Body of pancreas (tissue), 4 donors: ENCODE measurements around the gene ALG5. TPM values are rescaled to one million over a fixed set of nuclear protein-coding genes. Genes with fewer than 3 reads are reported as not detected.

Experiments
- ATAC-seq: fragments of 150-250 bp; one replicate; pipeline ENCODE4 v1.9.1; 2016
- DNase-seq, 4 donors: peaks; one replicate each; pipeline ENCODE4 v3.0.0-alpha.2; 2019
- H3K27ac ChIP-seq, 4 donors: fragments of 200-600 bp; sonication (generic); 1 replicate in 3 of 4; 2 replicates in 1 of 4; pipeline versions ENCODE4 v1.5.1 to v1.6.1; 2016 to 2019; ENCODE audit warnings: mild to moderate bottlenecking in 1 of 4, mixed read lengths in 1 of 4, moderate library complexity in 1 of 4
- H3K27me3 ChIP-seq, 2 donors: fragments of 200-600 bp; sonication (generic); one replicate each; pipeline ENCODE4 v1.6.0; 2016; ENCODE audit warnings: mild to moderate bottlenecking in 1 of 2
- H3K36me3 ChIP-seq, 2 donors: fragments of 200-600 bp; sonication (generic); replicated peaks in 1 of 2; 2 replicates each; pipeline ENCODE4 v1.5.1; 2016; ENCODE audit warnings: low read depth in 2 of 2; ENCODE audit not compliant: insufficient read depth in 1 of 2
- H3K4me1 ChIP-seq: fragments of 200-600 bp; sonication (generic); one replicate; pipeline ENCODE4 v1.6.0; 2016
- H3K4me3 ChIP-seq, 2 donors: fragments of 200-600 bp; sonication (generic); 1 replicate in 1 of 2; 2 replicates in 1 of 2; pipeline ENCODE4 v1.5.1; 2016 to 2019
- H3K9me3 ChIP-seq, 3 donors: fragments of 200-600 bp; sonication (generic); 1 replicate in 2 of 3; 2 replicates in 1 of 3; pipeline ENCODE4 v1.5.1; 2016
- POLR2A ChIP-seq, 3 donors: fragments of 450-650 bp; IDR thresholded peaks; one replicate each; pipeline ENCODE4 v1.6.1; 2016; ENCODE audit warnings: antibody characterized with exemption in 3 of 3, mild to moderate bottlenecking in 2 of 3
- WGBS, 2 donors: methylation state at CpG; one replicate each; pipeline ENCODE4 v1.1.5; 2017; 5-methylcytosine and 5-hydroxymethylcytosine counted together
- intact Hi-C: fragments of 100-400 bp; cut with DNase I; formaldehyde crosslinking; loops from one replicate; pipeline ENCODE4 v1.15.1; 2023
- total RNA-seq, 2 donors: library from RNA; depleted of rRNA; stranded (reverse); fragments of >200 nt; gene quantifications; one replicate each; pipeline ENCODE4 v1.1.0, GENCODE V29; 2016
- TF ChIP-seq, protein P1 (sequence below), 7 experiments: fragments of 450-650 bp in 4 of 7; fragments of 200-600 bp in 3 of 7; sonication (generic) in 3 of 7; IDR thresholded peaks; one replicate each; pipeline ENCODE4 v1.5.1; 2016 to 2019; ENCODE audit warnings: antibody characterized with exemption in 7 of 7

ALG5 gene
- total RNA-seq, 2 donors from 2014 or later: 35.3 to 46.7 TPM

DNA sequence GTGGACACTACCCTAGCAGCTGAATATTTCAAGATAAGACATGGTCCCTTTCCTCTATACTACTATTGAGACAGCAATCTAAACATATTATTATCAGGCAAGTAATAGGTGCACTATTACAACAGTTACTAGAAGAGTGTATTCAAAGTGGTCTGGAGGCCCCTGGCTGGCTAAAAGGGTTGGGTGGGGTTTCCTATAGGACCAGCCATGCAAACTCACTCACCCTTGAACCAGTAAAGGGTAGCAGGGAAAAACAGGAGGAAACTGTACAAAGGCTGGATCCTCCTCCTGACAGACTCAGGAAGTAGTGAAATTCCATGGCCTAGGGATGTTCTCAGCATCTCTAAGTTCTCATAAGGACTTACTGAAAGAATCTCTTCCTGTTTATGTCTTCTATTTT, 86.8 kb downstream of the ALG5 start:
- no peak for ATAC-seq
- H3K4me3 ChIP-seq: no peak overlapping the region
- intact Hi-C loops: no loop called here
- DNase-seq: no peak
- H3K9me3 ChIP-seq: no peaks in the 10 kb centered on the region
- H3K27me3 ChIP-seq: no peaks in the 10 kb centered on the region
- no peaks in the 10 kb centered on the region for H3K36me3 ChIP-seq
- no peak for TF ChIP-seq POLR2A (IDR thresholded peaks at IDR 0.05)
- TF ChIP-seq, protein P1, sequence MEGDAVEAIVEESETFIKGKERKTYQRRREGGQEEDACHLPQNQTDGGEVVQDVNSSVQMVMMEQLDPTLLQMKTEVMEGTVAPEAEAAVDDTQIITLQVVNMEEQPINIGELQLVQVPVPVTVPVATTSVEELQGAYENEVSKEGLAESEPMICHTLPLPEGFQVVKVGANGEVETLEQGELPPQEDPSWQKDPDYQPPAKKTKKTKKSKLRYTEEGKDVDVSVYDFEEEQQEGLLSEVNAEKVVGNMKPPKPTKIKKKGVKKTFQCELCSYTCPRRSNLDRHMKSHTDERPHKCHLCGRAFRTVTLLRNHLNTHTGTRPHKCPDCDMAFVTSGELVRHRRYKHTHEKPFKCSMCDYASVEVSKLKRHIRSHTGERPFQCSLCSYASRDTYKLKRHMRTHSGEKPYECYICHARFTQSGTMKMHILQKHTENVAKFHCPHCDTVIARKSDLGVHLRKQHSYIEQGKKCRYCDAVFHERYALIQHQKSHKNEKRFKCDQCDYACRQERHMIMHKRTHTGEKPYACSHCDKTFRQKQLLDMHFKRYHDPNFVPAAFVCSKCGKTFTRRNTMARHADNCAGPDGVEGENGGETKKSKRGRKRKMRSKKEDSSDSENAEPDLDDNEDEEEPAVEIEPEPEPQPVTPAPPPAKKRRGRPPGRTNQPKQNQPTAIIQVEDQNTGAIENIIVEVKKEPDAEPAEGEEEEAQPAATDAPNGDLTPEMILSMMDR (IDR thresholded peaks at IDR 0.05): no peak
- H3K27ac ChIP-seq: no peak overlapping the region
- no peaks in the 10 kb centered on the region for H3K4me1 ChIP-seq

DNA sequence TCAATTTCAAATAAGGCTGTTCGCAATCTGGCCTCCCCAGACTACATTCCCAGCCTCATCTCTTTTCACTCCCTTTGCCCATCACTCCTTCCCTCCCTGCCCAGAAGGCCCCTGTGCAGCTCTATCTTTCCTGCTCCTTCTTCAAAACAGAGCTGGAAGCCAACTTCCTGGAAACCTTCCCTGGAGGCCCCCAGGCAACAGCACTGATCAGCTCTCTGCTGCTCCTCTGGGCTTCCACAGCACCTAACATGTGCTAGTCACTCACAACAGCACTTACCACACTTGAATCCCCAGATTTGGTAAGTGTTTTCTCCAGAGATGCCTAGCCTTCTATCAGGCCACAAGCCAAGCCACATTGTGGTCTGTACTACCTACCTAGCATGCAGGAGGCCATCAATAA, 88.6 kb downstream of the ALG5 start:
- no peak for TF ChIP-seq POLR2A (IDR thresholded peaks at IDR 0.05)
- TF ChIP-seq, protein P1 (IDR thresholded peaks at IDR 0.05): no peak
- H3K27me3 ChIP-seq: no peaks in the 10 kb centered on the region
- DNase-seq (no peak), ATAC-seq (no peak)
- no peak overlapping the region for H3K4me3 ChIP-seq
- H3K9me3 ChIP-seq: no peaks in the 10 kb centered on the region
- no peak overlapping the region for H3K27ac ChIP-seq
- no peaks in the 10 kb centered on the region for H3K4me1 ChIP-seq
- intact Hi-C loops: no loop called here
- H3K36me3 ChIP-seq: no peaks in the 10 kb centered on the region
- 100% methylated on average over 1 of the region's 1 CpG for WGBS, 2 donors

DNA sequence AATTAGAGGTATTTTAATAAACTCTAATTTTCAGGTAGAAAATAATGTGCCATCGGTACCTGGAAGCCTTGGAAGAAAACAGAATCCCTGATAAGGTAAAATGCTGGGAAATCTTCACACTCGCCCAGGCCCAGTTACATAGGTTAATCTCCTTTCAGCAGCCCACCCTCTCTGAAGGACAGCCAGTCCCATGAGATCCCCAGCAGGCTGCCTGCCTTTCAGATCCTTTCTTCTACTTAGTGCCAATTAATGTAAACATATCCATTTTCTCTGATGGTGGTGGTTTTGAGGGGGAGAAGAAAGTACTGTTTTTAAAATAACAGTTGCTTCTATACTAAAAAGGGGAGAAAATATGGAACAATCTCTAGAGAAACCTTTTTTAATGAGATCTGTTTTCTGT, 91.3 kb downstream of the ALG5 start:
- no peaks in the 10 kb centered on the region for H3K9me3 ChIP-seq
- H3K36me3 ChIP-seq: no peaks in the 10 kb centered on the region
- no peak overlapping the region for H3K27ac ChIP-seq
- no peaks in the 10 kb centered on the region for H3K27me3 ChIP-seq
- TF ChIP-seq, protein P1 (IDR thresholded peaks at IDR 0.05): no peak
- intact Hi-C loops: no loop called here
- ATAC-seq: no peak
- WGBS, 2 donors: 80 to 84% methylated on average over 2 of the region's 2 CpGs
- H3K4me3 ChIP-seq: no peak overlapping the region
- H3K4me1 ChIP-seq: no peaks in the 10 kb centered on the region
- no peak for DNase-seq

DNA sequence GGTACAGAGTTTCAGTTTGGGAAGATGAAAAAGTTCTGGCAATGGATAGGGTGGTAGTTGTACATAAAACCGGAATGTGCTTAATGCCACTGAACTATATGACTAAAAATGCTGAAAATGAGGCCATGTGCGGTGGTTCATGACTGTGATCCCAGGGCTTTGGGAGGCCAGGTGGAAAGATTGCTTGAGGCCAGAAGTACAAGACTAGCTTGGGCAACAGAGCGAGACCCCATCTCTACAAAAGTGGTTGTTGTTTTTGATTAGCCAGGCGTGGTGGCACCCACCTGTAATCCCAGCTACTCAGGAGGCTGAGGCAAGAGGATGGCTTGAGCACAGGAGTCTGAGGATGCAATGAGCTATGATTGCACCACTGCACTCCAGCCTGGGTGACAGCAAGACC, 91.9 kb downstream of the ALG5 start:
- no peaks in the 10 kb centered on the region for H3K27me3 ChIP-seq
- H3K36me3 ChIP-seq: no peaks in the 10 kb centered on the region
- H3K4me1 ChIP-seq: no peaks in the 10 kb centered on the region
- TF ChIP-seq, protein P1 (IDR thresholded peaks at IDR 0.05): no peak
- TF ChIP-seq POLR2A (IDR thresholded peaks at IDR 0.05): no peak
- intact Hi-C loops: no loop called here
- H3K27ac ChIP-seq: no peak overlapping the region
- WGBS, 2 donors: 88% methylated on average over 4 of the region's 4 CpGs
- H3K4me3 ChIP-seq: no peak overlapping the region
- H3K9me3 ChIP-seq: no peaks in the 10 kb centered on the region
- DNase-seq (no peak), ATAC-seq (no peak)

DNA sequence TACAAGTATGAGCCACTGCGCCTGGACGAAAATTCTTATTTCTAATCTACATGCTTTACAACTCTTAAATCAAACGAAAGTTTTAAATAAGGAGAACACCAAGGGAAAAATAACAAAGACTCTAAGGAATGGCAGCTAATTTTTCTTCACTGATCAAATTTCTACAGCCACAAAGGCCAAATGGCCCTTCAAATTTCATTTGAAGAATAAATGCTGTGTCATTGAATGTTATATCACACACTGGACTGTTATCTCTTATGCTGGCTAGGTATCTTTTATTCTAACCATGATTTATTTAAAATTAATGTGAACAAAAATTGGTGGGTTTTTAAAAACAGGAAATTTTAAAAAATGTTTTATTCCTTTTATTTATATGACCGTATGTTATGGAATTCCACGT, 93.2 kb downstream of the ALG5 start:
- H3K4me3 ChIP-seq: no peak overlapping the region
- DNase-seq (no peak), ATAC-seq (no peak)
- TF ChIP-seq, protein P1 (IDR thresholded peaks at IDR 0.05): no peak
- TF ChIP-seq POLR2A (IDR thresholded peaks at IDR 0.05): no peak
- no peaks in the 10 kb centered on the region for H3K27me3 ChIP-seq
- no peaks in the 10 kb centered on the region for H3K36me3 ChIP-seq
- WGBS, 2 donors: 83 to 84% methylated on average over 5 of the region's 5 CpGs
- intact Hi-C loops: no loop called here
- no peak overlapping the region for H3K27ac ChIP-seq
- H3K9me3 ChIP-seq: no peaks in the 10 kb centered on the region
- H3K4me1 ChIP-seq: no peaks in the 10 kb centered on the region
